GM12872 (cell line): ENCODE measurements around the gene LCP2.

ENCODE experiments used
- TF ChIP-seq, protein P1 (sequence below): IDR thresholded peaks from 3 replicates; pipeline ENCODE4 v1.5.1; 2011; ENCODE audit warnings: low read depth, mild to moderate bottlenecking, low read length, moderate library complexity; ENCODE audit not compliant: insufficient read depth

LCP2 gene

DNA sequence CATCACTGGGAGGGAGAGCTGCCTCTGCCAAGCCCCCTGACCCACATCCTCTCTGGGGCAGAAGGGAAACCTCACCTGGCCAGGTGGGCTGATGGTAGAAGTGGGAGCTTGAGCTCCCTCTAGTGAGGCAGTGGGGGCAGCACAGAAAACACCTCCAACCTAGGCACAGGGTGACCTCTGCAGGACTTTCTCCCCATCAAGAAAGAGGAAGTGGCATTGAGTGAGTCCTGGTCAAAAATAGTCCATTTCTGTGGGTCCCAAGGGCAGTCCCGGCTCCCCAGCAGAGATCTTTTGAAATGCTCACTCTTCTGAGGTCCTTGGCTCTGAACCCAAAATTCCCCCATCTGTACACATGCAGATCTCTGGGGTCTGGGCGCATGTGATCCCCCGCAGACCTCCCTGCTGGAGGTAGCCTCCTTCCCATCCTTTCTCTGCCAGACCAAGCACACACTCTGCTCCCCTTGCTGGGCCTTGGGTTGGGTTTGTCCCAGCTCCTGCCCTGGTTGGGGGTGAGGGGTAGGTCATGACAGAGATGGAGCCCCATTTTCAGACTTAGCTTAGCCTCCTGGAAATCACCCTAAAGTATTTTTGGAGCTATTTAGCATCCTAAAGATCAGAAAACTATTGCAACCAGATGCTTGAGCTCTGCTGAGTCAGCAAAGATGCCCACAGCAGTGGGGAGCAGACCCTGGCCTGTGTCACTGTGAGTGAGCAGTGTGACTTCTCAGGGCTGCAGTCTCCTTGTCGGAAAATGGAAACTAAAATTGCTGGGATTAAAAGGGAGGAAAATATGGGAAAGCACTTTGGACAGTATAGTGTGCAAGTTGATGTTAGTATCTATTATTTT is 41.6 kb upstream of the LCP2 start:
- TF ChIP-seq, protein P1, sequence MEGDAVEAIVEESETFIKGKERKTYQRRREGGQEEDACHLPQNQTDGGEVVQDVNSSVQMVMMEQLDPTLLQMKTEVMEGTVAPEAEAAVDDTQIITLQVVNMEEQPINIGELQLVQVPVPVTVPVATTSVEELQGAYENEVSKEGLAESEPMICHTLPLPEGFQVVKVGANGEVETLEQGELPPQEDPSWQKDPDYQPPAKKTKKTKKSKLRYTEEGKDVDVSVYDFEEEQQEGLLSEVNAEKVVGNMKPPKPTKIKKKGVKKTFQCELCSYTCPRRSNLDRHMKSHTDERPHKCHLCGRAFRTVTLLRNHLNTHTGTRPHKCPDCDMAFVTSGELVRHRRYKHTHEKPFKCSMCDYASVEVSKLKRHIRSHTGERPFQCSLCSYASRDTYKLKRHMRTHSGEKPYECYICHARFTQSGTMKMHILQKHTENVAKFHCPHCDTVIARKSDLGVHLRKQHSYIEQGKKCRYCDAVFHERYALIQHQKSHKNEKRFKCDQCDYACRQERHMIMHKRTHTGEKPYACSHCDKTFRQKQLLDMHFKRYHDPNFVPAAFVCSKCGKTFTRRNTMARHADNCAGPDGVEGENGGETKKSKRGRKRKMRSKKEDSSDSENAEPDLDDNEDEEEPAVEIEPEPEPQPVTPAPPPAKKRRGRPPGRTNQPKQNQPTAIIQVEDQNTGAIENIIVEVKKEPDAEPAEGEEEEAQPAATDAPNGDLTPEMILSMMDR, result peak; percentile 88

DNA sequence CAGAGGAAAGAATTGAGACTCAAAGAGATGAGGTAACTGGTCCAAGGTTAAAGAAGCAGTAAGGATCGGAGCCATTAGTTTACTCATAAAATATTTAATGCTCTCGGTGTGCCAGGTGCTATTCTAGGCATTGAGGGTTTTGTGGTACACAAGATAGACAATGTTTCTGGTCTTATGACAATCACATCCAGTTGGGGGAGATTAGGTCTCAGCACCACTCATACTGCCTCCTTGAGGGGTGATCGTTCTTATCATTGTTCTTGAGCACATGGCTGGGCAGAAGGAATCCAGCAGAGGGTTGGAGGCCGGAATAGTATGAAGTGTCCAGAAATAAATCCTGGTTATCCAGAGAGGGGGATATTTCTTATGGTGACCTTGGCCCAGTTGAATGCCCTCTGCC is 40.7 kb upstream of the LCP2 start:
- TF ChIP-seq, protein P1, result no peak

- TF ChIP-seq, protein P1, result no peak
Observed at GRCh38 chr5:170337045-170337733, 39.6 kb upstream of the LCP2 start.

- TF ChIP-seq, protein P1, result no peak
Observed at GRCh38 chr5:170336065-170336464, 38.5 kb upstream of the LCP2 start.

DNA sequence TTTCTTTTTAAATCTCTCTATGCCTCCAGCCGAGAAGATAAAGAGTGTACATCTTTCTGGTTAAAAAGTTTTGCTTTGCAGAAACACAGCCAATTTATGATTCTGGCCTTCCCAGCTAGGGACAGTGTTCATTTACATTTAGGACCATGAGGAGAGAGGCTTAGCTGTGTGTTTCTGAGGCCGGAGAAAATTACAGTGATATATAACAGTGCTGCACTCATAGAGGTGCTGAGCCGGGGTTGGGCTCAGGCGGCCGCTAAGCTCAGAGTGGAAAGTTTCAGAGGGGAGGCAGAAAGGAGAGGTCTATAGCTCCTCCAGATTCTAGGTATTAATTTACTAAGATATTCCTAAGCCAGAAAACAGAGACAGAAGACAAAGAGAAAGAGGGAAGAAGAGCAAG is 37.0 kb upstream of the LCP2 start:
- TF ChIP-seq, protein P1, result no peak

- TF ChIP-seq, protein P1, result no peak
Observed at GRCh38 chr5:170333161-170333910, 35.8 kb upstream of the LCP2 start.

GRCh38 chr5:170332058-170332457 is 34.5 kb upstream of the LCP2 start:
- TF ChIP-seq, protein P1, result no peak
